ENCODE data around the gene OR4K17.
A peak's percentile ranks its signal among the peaks of the same experiment; 100 is the strongest.
"Not testable (repeated sequence)": the region's sequence is repeated elsewhere in the genome, so short reads cannot be mapped to it uniquely, and the experiment has no call there.

OR4K17 gene, protein sequence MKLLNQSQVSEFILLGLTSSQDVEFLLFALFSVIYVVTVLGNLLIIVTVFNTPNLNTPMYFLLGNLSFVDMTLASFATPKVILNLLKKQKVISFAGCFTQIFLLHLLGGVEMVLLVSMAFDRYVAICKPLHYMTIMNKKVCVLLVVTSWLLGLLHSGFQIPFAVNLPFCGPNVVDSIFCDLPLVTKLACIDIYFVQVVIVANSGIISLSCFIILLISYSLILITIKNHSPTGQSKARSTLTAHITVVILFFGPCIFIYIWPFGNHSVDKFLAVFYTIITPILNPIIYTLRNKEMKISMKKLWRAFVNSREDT

DNA sequence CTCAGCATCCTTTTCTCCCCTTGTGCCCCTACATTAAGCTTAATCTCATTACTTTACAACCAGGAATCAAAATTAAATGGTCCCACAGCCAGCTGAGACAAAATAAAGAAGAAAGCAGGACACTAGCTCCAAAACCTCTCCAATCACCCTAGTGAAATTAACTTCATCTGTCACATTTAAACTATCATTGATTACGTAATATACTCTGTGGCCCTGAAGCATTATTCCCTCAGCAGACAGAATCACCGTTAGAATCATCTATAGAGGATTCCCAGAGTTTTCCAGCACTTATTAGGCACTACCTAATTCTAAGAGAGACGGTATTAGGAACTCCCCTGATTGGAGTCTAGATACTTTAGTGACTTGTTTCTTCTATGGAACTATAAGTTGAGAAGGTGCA, at the start of gene OR4K17:
Gene OR4K17, plus strand, starts transcription at position 302 of the 400 bp plus-strand sequence. CDS start 6,761 bp downstream, outside the sequence.
- Histone ChIP-seq H3K4me3 (no peak within 1 kb of the TSS), H3K27ac (no peak within 1 kb of the TSS), H3K9ac (no peak within 1 kb of the TSS), H3K4me2 (no peak within 1 kb of the TSS), H3K4me1 (no peaks in the 10 kb centered on the region), H3K9me3 (no peaks in the 10 kb centered on the region), H3K27me3 (no peaks in the 10 kb centered on the region), H3K36me3 (no peaks in the 10 kb centered on the region), H4K20me1 (no peaks in the 10 kb centered on the region)
- TF ChIP-seq Cebpa-rat (IDR thresholded peaks at IDR 0.05) = peak; percentile 44; the same call in 1 of the 2 replicates

DNA sequence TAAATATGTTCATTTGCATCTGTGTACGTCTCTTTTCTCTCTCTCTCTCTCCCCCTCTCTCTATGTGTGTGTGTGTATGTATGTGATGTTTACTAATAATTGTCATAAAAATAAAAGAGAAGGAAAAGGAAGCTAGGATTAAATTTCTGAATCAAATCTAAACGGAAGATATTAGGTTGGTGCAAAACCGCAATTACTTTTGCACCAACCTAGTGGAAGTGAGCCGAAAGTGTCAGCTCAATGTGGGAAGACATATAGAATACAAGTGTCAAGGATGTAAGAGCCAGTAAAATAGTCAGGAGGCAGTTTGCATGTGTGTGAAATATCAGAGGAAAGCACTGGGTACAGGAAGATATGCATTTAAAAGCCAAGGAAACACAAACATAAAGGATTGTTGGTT, 18.5 kb upstream of the OR4K17 start:
- no peak overlapping the region for H3K4me2 ChIP-seq
- H3K9ac ChIP-seq = no peak overlapping the region
- H3K4me3 ChIP-seq = no peak overlapping the region
- H3K4me1 ChIP-seq = no peaks in the 10 kb centered on the region
- H3K36me3 ChIP-seq = no peaks in the 10 kb centered on the region
- no peaks in the 10 kb centered on the region for H3K27me3 ChIP-seq
- no peaks in the 10 kb centered on the region for H3K9me3 ChIP-seq
- H3K27ac ChIP-seq = no peak overlapping the region
- H4K20me1 ChIP-seq = no peaks in the 10 kb centered on the region
- TF ChIP-seq Cebpa-rat (IDR thresholded peaks at IDR 0.05) = no peak

DNA sequence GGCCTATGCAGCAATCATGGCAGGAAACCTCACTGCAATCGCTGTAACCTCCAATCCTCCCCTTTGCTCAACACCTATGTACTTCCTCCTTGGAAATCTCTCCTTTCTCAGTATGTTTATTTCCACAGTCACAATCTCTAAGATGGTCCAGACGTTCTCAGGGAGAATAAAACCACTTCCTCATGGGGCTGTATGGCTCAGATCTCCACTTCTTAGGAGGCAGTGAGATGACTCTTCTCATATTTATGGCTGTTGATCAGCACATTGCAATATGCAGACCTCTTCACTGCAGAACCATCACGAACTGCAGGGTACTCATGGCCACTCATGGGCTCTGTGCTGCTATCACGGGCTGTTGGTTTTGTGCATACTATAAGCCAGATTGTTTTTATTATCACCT, 17.1 kb upstream of the OR4K17 start:
- Histone ChIP-seq H3K4me3 (no peak overlapping the region), H3K4me2 (no peak overlapping the region), H3K27ac (no peak overlapping the region), H4K20me1 (no peaks in the 10 kb centered on the region), H3K9ac (no peak overlapping the region), H3K27me3 (no peaks in the 10 kb centered on the region), H3K36me3 (no peaks in the 10 kb centered on the region), H3K9me3 (no peaks in the 10 kb centered on the region), H3K4me1 (no peaks in the 10 kb centered on the region)
- TF ChIP-seq Cebpa-rat (IDR thresholded peaks at IDR 0.05) = no peak

DNA sequence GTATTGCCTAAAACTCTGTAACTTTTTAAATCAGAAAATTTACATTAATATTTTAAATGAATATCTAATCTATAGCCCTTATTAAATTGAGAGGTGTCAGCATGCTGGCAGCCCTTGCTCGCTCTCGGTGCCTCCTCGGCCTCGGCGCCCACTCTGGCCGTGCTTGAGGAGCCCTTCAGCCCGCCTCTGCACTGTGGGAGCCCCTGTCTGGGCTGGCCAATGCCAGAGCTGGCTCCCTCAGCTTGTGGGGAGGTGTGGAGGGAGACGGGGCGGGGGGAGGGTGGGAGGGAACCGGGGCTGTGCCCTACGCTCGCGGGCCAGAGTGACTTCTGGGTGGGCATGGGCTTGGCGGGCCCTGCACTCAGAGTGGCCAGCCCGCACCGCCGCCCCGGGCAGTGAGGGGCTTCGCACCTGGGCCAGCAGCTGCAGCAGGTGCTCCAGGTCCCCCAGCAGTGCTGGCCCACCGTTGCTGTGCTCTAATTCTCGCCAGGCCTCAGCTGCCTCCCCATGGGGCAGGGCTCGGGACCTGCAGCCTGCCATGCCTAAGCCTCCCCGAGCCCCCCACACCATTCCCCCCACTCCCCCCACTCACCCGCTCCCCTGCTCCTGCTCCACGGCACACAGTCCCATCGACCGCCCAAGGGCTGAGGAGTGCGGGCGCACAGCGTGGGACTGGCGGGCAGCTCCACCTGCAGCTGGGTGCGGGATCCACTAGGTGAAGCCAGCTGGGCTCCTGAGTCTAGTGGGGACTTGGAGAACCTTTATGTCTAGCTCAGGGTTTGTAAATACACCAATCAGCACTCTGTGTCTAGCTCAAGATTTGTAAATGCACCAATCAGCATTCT, 11.4 kb upstream of the OR4K17 start:
- not testable (repeated sequence) for H3K4me3 ChIP-seq, H4K20me1 ChIP-seq, H3K9me3 ChIP-seq, H3K27me3 ChIP-seq, H3K36me3 ChIP-seq, H3K9ac ChIP-seq, H3K4me2 ChIP-seq, H3K4me1 ChIP-seq, H3K27ac ChIP-seq

DNA sequence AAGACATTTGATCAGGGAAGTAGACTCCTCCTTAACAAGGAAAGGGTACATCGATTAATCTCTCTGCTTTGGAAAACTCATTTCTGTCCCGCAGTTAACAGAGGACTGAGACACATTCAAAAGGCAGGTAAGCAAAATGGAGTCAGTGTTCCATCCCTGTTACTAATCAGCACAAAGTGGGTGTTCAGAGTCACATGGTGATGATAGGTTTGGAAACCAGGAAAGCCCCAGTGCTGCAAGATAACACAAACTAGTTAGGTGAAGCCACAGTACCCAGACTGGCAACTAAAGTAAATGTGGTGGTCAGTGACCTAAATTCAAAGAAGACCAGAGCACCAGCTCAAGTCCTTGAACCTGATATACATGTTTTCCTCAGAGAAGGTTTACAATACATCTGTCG, 1.8 kb downstream of the OR4K17 start:
- Histone ChIP-seq H3K36me3 (no peaks in the 10 kb centered on the region), H3K4me2 (no peak overlapping the region), H3K9ac (no peak overlapping the region), H3K27ac (no peak overlapping the region), H3K27me3 (no peaks in the 10 kb centered on the region), H3K9me3 (peaks cover under 1% of the 10 kb centered on the region; the same call in 1 of the 2 replicates), H3K4me1 (no peaks in the 10 kb centered on the region), H3K4me3 (no peak overlapping the region), H4K20me1 (no peaks in the 10 kb centered on the region)
- no peak for TF ChIP-seq Cebpa-rat (IDR thresholded peaks at IDR 0.05)

DNA sequence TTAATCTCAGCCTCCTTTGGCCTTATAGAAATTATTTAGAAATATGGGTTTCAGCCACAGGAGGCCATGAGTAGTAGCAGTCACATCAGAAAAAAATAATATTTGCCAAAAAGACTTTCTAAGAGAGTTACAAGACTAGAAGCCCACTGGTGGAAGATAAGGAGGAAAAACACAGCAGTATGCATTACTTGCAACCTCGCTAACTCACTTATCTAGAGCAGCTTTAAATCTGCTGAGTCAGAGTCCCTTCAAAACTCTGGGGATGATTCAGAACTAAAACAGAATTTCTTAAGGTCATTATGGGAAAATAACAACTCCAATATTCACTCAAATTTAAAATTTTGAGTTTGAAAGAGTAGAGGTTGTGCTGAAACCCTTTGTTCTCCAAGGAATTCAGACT, 6.2 kb downstream of the OR4K17 start:
- H3K9me3 ChIP-seq = peaks cover 33% of the 10 kb centered on the region
- H3K27me3 ChIP-seq = no peaks in the 10 kb centered on the region
- no peaks in the 10 kb centered on the region for H3K36me3 ChIP-seq
- H3K4me1 ChIP-seq = no peaks in the 10 kb centered on the region
- no peak for TF ChIP-seq Cebpa-rat (IDR thresholded peaks at IDR 0.05)
- no peak overlapping the region for H3K9ac ChIP-seq
- H4K20me1 ChIP-seq = no peaks in the 10 kb centered on the region
- no peak overlapping the region for H3K27ac ChIP-seq
- H3K4me3 ChIP-seq = no peak overlapping the region
- no peak overlapping the region for H3K4me2 ChIP-seq

DNA sequence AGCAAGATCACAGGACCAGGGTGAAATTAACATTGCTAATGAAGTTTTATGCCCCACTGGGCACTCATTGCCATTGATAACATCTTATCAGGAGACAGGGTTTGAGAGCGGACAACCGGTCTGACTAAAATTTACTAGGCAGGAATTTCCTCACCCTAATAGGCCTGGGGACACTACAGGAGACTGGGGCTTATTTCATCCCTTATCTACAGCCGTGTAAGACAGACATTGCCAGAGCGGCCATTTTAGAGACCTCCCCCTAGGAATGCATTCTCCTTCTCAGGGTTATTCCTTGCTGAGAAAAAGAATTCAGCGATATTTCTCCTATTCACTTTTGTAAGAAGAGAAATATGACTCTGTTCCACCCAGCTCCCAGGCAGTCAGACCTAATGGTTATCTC, 8.3 kb downstream of the OR4K17 start:
- H3K9me3 ChIP-seq = peaks cover 33% of the 10 kb centered on the region

DNA sequence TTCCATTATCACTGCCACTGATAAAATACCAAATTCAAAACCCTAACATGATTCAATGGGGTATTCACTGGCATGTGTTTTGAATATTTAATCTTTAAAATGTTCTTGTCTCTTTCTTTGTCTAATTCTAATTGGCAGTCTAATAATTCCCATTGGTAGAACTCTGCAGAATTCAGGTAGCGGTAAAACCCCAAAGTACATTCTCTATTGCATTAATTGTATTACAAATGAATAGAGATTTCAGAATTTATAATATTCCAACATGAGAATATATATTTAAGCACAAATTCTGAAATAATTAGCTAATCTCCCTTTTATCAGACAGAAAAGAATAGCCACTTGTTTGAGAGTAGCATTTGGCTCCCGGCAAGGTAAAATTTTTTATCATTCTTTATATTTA, 28.0 kb downstream of the OR4K17 start, which contains the start of gene OR4N5:
Gene OR4N5, plus strand, starts transcription at position 301 of the 400 bp plus-strand sequence. CDS start 4,916 bp downstream, outside the sequence.
- TF ChIP-seq Cebpa-rat (IDR thresholded peaks at IDR 0.05) = no peak
- Histone ChIP-seq H3K4me3 (no peak within 1 kb of the TSS), H3K27me3 (no peaks in the 10 kb centered on the region), H3K36me3 (no peaks in the 10 kb centered on the region), H3K4me1 (no peaks in the 10 kb centered on the region), H3K9me3 (no peaks in the 10 kb centered on the region), H4K20me1 (no peaks in the 10 kb centered on the region), H3K9ac (no peak within 1 kb of the TSS), H3K27ac (no peak within 1 kb of the TSS), H3K4me2 (no peak within 1 kb of the TSS)

More for the DNA sequence above, 8.3 kb downstream of the OR4K17 start:
- no peak overlapping the region for H3K27ac ChIP-seq
- TF ChIP-seq Cebpa-rat (IDR thresholded peaks at IDR 0.05) = no peak
- no peaks in the 10 kb centered on the region for H3K4me1 ChIP-seq
- no peaks in the 10 kb centered on the region for H3K27me3 ChIP-seq
- no peaks in the 10 kb centered on the region for H3K36me3 ChIP-seq
- H3K9ac ChIP-seq = no peak overlapping the region
- no peaks in the 10 kb centered on the region for H4K20me1 ChIP-seq
- no peak overlapping the region for H3K4me3 ChIP-seq
- no peak overlapping the region for H3K4me2 ChIP-seq

DNA sequence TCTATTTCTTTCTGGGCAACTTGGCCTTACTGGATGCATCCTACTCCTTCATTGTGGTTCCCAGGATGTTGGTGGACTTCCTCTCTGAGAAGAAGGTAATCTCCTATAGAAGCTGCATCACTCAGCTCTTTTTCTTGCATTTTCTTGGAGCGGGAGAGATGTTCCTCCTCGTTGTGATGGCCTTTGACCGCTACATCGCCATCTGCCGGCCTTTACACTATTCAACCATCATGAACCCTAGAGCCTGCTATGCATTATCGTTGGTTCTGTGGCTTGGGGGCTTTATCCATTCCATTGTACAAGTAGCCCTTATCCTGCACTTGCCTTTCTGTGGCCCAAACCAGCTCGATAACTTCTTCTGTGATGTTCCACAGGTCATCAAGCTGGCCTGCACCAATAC, 33.4 kb downstream of the OR4K17 start:
- no peak overlapping the region for H3K4me2 ChIP-seq
- no peak overlapping the region for H3K27ac ChIP-seq
- H3K9ac ChIP-seq = no peak overlapping the region
- H3K27me3 ChIP-seq = no peaks in the 10 kb centered on the region
- H3K4me3 ChIP-seq = no peak overlapping the region
- no peaks in the 10 kb centered on the region for H3K4me1 ChIP-seq
- H3K9me3 ChIP-seq = no peaks in the 10 kb centered on the region
- H4K20me1 ChIP-seq = no peaks in the 10 kb centered on the region
- H3K36me3 ChIP-seq = no peaks in the 10 kb centered on the region
- TF ChIP-seq Cebpa-rat (IDR thresholded peaks at IDR 0.05) = no peak

DNA sequence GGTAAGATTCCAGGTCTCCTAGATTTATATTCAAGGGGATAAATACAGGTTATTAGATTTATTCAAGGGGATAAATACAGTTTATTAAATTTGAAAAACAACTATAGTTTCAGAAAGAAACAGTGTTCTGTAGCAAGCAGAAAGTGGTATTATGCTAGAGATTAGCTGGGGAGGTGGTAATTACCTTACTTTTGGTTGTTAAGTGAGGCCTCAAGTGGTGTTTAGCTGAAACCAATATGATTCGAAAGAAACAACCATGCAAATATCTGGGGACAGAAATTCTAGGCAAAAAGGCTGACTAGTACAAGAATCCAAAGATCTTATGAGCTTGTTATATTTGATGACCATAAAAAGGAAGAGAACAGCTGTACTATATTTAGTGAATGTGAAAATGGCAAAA, 34.3 kb downstream of the OR4K17 start:
- no peak overlapping the region for H3K4me2 ChIP-seq
- no peak for TF ChIP-seq Cebpa-rat (IDR thresholded peaks at IDR 0.05)
- no peaks in the 10 kb centered on the region for H3K4me1 ChIP-seq
- no peaks in the 10 kb centered on the region for H3K9me3 ChIP-seq
- H4K20me1 ChIP-seq = no peaks in the 10 kb centered on the region
- no peak overlapping the region for H3K4me3 ChIP-seq
- H3K36me3 ChIP-seq = no peaks in the 10 kb centered on the region
- H3K27ac ChIP-seq = no peak overlapping the region
- H3K9ac ChIP-seq = no peak overlapping the region
- H3K27me3 ChIP-seq = no peaks in the 10 kb centered on the region

Measured in BLaER1 (cell line).